Neural progenitor cell (in vitro differentiated cells): ENCODE data around the gene SYTL3. TPM values are rescaled to one million over a fixed set of nuclear protein-coding genes. Genes with fewer than 3 reads are reported as not detected.

Experiments used
- DNase-seq: peaks from one replicate; pipeline ENCODE4 v3.0.0-alpha.2; 2016; ENCODE audit warnings: low spot score
- H2AFZ ChIP-seq: fragments of 200-600 bp; sonication (generic); replicated peaks from 2 replicates; pipeline ENCODE4 v1.6.1; 2016; ENCODE audit warnings: antibody characterized with exemption
- H3F3A ChIP-seq: fragments of 200-600 bp; sonication (generic); 2 replicates; pipeline ENCODE4 v1.6.1; 2016; ENCODE audit warnings: antibody characterized with exemption, low read depth
- H3K27ac ChIP-seq: fragments of 200-600 bp; sonication (generic); 2 replicates; pipeline ENCODE4 v1.5.1; 2016; ENCODE audit warnings: mild to moderate bottlenecking
- H3K27me3 ChIP-seq: fragments of 200-600 bp; sonication (generic); 2 replicates; pipeline ENCODE4 v1.6.1; 2016; ENCODE audit warnings: mild to moderate bottlenecking, moderate library complexity
- H3K36me3 ChIP-seq: fragments of 200-600 bp; sonication (generic); 2 replicates; pipeline ENCODE4 v1.5.1; 2016
- H3K4me1 ChIP-seq: fragments of 200-600 bp; sonication (generic); 2 replicates; pipeline ENCODE4 v1.6.1; 2016; ENCODE audit warnings: mixed run types
- H3K4me2 ChIP-seq: fragments of 200-600 bp; sonication (generic); 2 replicates; pipeline ENCODE4 v1.6.1; 2016
- H3K4me3 ChIP-seq: fragments of 200-600 bp; sonication (generic); 2 replicates; pipeline ENCODE4 v1.5.1; 2016
- H3K79me2 ChIP-seq: fragments of 200-600 bp; sonication (generic); 2 replicates; pipeline ENCODE4 v1.6.1; 2016; ENCODE audit warnings: low read depth
- H3K9ac ChIP-seq: fragments of 200-600 bp; sonication (generic); 2 replicates; pipeline ENCODE4 v1.6.1; 2016
- H3K9me3 ChIP-seq: fragments of 200-600 bp; sonication (generic); 2 replicates; pipeline ENCODE4 v1.5.1; 2016; ENCODE audit warnings: low read depth
- H4K20me1 ChIP-seq: fragments of 200-600 bp; sonication (generic); 2 replicates; pipeline ENCODE4 v1.6.1; 2016; ENCODE audit warnings: low read depth
- H3K27ac Mint-ChIP-seq: 3 replicates; pipeline ENCODE4 v1.8.0; 2021; ENCODE audit warnings: mixed read lengths
- H3K27me3 Mint-ChIP-seq: 2 replicates; pipeline ENCODE4 v1.8.0; 2022; ENCODE audit warnings: low read depth, mild to moderate bottlenecking, inconsistent platforms, moderate library complexity, mixed read lengths; ENCODE audit not compliant: insufficient read depth
- H3K36me3 Mint-ChIP-seq: 3 replicates; pipeline ENCODE4 v1.8.0; 2021; ENCODE audit warnings: mixed read lengths
- H3K4me1 Mint-ChIP-seq: 3 replicates; pipeline ENCODE4 v1.8.0; 2021; ENCODE audit warnings: mixed read lengths
- H3K4me3 Mint-ChIP-seq: 3 replicates; pipeline ENCODE4 v1.8.0; 2021; ENCODE audit warnings: mild to moderate bottlenecking, moderate library complexity, mixed read lengths
- H3K9me3 Mint-ChIP-seq: 3 replicates; pipeline ENCODE4 v1.8.0; 2020; ENCODE audit warnings: mixed read lengths
- CTCF ChIP-seq: fragments of 200-600 bp; sonication (generic); IDR thresholded peaks from 2 replicates; pipeline ENCODE4 v1.5.1; 2017; ENCODE audit warnings: antibody characterized with exemption, mild to moderate bottlenecking
- EZH2 ChIP-seq: fragments of 200-600 bp; sonication (generic); IDR thresholded peaks from 2 replicates; pipeline ENCODE4 v1.6.1; 2017; ENCODE audit warnings: antibody characterized with exemption, mild to moderate bottlenecking, moderate library complexity
- EZH2phosphoT487 ChIP-seq: fragments of 200-600 bp; sonication (generic); IDR thresholded peaks from 2 replicates; pipeline ENCODE4 v1.6.1; 2017; ENCODE audit warnings: antibody characterized with exemption
- total RNA-seq: library from RNA; depleted of rRNA; stranded (reverse); fragments of >200 nt; gene quantifications from 2 replicates; pipeline ENCODE4 v1.2.3, GENCODE V29; 2015; ENCODE audit warnings: low replicate concordance

SYTL3 gene
- total RNA-seq, 1 donor from 2014 or later, result not detected

GRCh38 chr6:158713469-158713868 is 63.6 kb downstream of the SYTL3 start:
- Histone ChIP-seq H3K9me3 (no peaks in the 10 kb centered on the region), H3K27me3 (no peaks in the 10 kb centered on the region), H3K36me3 (no peaks in the 10 kb centered on the region), H3F3A (no peaks in the 10 kb centered on the region), H3K4me2 (no peak overlapping the region), H3K4me3 (no peak overlapping the region), H3K79me2 (no peaks in the 10 kb centered on the region), H3K9ac (no peak overlapping the region), H4K20me1 (no peaks in the 10 kb centered on the region), H3K27ac (no peak overlapping the region), H3K4me1 (no peaks in the 10 kb centered on the region), H2AFZ (no peak overlapping the region)
- peaks cover 12% of the 10 kb centered on the region for H3K4me1 Mint-ChIP-seq
- H3K27me3 Mint-ChIP-seq, result peaks cover 2% of the 10 kb centered on the region
- no peak overlapping the region for H3K27ac Mint-ChIP-seq
- no peaks in the 10 kb centered on the region for H3K9me3 Mint-ChIP-seq
- no peaks in the 10 kb centered on the region for H3K36me3 Mint-ChIP-seq
- TF ChIP-seq CTCF (no peak), EZH2 (no peak), EZH2phosphoT487 (no peak)
- no peak overlapping the region for H3K4me3 Mint-ChIP-seq
- DNase-seq, result no peak

GRCh38 chr6:158714706-158715105 is 64.9 kb downstream of the SYTL3 start:
- H4K20me1 ChIP-seq, result no peaks in the 10 kb centered on the region
- Mint-ChIP-seq H3K27ac (peak overlapping the region; percentile 34), H3K36me3 (no peaks in the 10 kb centered on the region), H3K4me3 (no peak overlapping the region), H3K9me3 (no peaks in the 10 kb centered on the region), H3K27me3 (peaks cover 2% of the 10 kb centered on the region), H3K4me1 (peaks cover 12% of the 10 kb centered on the region)
- no peak overlapping the region for H3K9ac ChIP-seq
- H3F3A ChIP-seq, result no peaks in the 10 kb centered on the region
- TF ChIP-seq EZH2phosphoT487 (no peak), CTCF (no peak)
- H3K4me1 ChIP-seq, result no peaks in the 10 kb centered on the region
- H3K9me3 ChIP-seq, result no peaks in the 10 kb centered on the region
- no peak for DNase-seq
- H3K79me2 ChIP-seq, result no peaks in the 10 kb centered on the region
- H3K4me3 ChIP-seq, result no peak overlapping the region
- H3K27ac ChIP-seq, result no peak overlapping the region
- no peaks in the 10 kb centered on the region for H3K36me3 ChIP-seq
- no peak overlapping the region for H3K4me2 ChIP-seq
- no peaks in the 10 kb centered on the region for H3K27me3 ChIP-seq
- H2AFZ ChIP-seq, result no peak overlapping the region

- peaks cover 4% of the 10 kb centered on the region for H3K4me1 ChIP-seq
- no peaks in the 10 kb centered on the region for H3K36me3 Mint-ChIP-seq
- peaks cover 2% of the 10 kb centered on the region for H3K27me3 Mint-ChIP-seq
- H3K79me2 ChIP-seq, result no peaks in the 10 kb centered on the region
- no peak for TF ChIP-seq EZH2phosphoT487
- H3K4me1 Mint-ChIP-seq, result peaks cover 12% of the 10 kb centered on the region
- H3F3A ChIP-seq, result no peaks in the 10 kb centered on the region
- no peak overlapping the region for H2AFZ ChIP-seq
- no peaks in the 10 kb centered on the region for H3K27me3 ChIP-seq
- H3K9ac ChIP-seq, result no peak overlapping the region
- DNase-seq, result no peak
- H4K20me1 ChIP-seq, result no peaks in the 10 kb centered on the region
- no peaks in the 10 kb centered on the region for H3K9me3 ChIP-seq
- H3K9me3 Mint-ChIP-seq, result no peaks in the 10 kb centered on the region
- H3K4me2 ChIP-seq, result no peak overlapping the region
- H3K27ac Mint-ChIP-seq, result peak overlapping the region; percentile 4
- no peaks in the 10 kb centered on the region for H3K36me3 ChIP-seq
- H3K27ac ChIP-seq, result no peak overlapping the region
- H3K4me3 Mint-ChIP-seq, result no peak overlapping the region
- H3K4me3 ChIP-seq, result no peak overlapping the region
Observed at GRCh38 chr6:158715330-158716311, 65.8 kb downstream of the SYTL3 start.
